Brain pericyte (primary cell): ENCODE measurements around the gene MPND.

Source experiments
- DNase-seq: peaks from one replicate; pipeline ENCODE4 v3.0.0-alpha.2; 2012; ENCODE audit warnings: low read depth, low spot score

Gene MPND

GRCh38 chr19:4403005-4403761 lies 59.8 kb downstream of the MPND start:
- no peak for DNase-seq

- DNase-seq = no peak
Measured at GRCh38 chr19:4405977-4406376, 62.6 kb downstream of the MPND start.

DNA sequence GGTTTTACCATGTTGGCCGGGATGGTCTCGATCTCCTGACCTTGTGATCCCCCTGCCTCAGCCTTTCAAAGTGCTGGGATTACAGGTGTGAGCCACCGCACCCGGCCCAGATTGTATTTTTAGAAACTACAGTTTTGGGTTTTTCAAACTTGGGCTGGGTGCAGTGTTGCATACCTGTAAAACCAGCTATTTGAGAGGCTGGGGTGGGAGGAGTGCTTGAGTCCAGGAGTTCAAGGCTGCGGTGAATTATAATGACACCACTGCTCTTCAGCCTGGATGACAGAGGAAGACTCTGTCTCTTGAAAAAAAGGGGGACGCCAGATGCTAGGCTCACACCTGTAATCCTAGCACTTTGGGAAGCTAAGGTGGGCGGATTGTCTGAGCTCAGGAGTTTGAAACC lies 63.3 kb downstream of the MPND start:
- no peak for DNase-seq

- no peak for DNase-seq
Measured at GRCh38 chr19:4409123-4409933, 66.0 kb downstream of the MPND start.
